ENCODE measurements around the gene MDM2. TPM values are rescaled to one million over a fixed set of nuclear protein-coding genes. Genes with fewer than 3 reads are reported as not detected.

Gene MDM2
- total and polyA plus RNA-seq, 2 experiments from 2014 or later, result 23.7 to 70.3 TPM

GRCh38 chr12:68880660-68881325 is 72.8 kb downstream of the MDM2 start:
- no peak for TF ChIP-seq CTCF (IDR thresholded peaks at IDR 0.05; ENCODE audit: low read depth, low read length)
- no peak overlapping the region for H3K27ac ChIP-seq
- H3K4me1 ChIP-seq (ENCODE audit: low read depth), result no peaks in the 10 kb centered on the region
- H3K36me3 ChIP-seq, result no peaks in the 10 kb centered on the region
- DNase-seq (ENCODE audit: low read depth in 1 of 2, low spot score in 1 of 2), result no peak
- H3K4me3 ChIP-seq, result no peak overlapping the region
- H3K9me3 ChIP-seq (ENCODE audit: low read depth), result no peaks in the 10 kb centered on the region
- no peaks in the 10 kb centered on the region for H3K27me3 ChIP-seq

GRCh38 chr12:68882251-68882964 is 74.4 kb downstream of the MDM2 start:
- H3K4me3 ChIP-seq, result no peak overlapping the region
- DNase-seq (ENCODE audit: low read depth in 1 of 2, low spot score in 1 of 2), result no peak
- TF ChIP-seq CTCF (IDR thresholded peaks at IDR 0.05; ENCODE audit: low read depth, low read length), result no peak
- no peak overlapping the region for H3K27ac ChIP-seq
- H3K36me3 ChIP-seq, result no peaks in the 10 kb centered on the region
- H3K4me1 ChIP-seq (ENCODE audit: low read depth), result no peaks in the 10 kb centered on the region
- H3K9me3 ChIP-seq (ENCODE audit: low read depth), result no peaks in the 10 kb centered on the region
- no peaks in the 10 kb centered on the region for H3K27me3 ChIP-seq

GRCh38 chr12:68883151-68883550 is 75.2 kb downstream of the MDM2 start:
- Histone ChIP-seq H3K36me3 (no peaks in the 10 kb centered on the region), H3K9me3 (ENCODE audit: low read depth) (no peaks in the 10 kb centered on the region), H3K4me1 (ENCODE audit: low read depth) (peaks cover 2% of the 10 kb centered on the region), H3K27ac (no peak overlapping the region), H3K27me3 (no peaks in the 10 kb centered on the region), H3K4me3 (no peak overlapping the region)
- no peak for TF ChIP-seq CTCF (IDR thresholded peaks at IDR 0.05; ENCODE audit: low read depth, low read length)
- no peak for DNase-seq (ENCODE audit: low read depth in 1 of 2, low spot score in 1 of 2)

- Histone ChIP-seq H3K36me3 (no peaks in the 10 kb centered on the region), H3K27ac (no peak overlapping the region), H3K27me3 (no peaks in the 10 kb centered on the region), H3K4me3 (no peak overlapping the region), H3K9me3 (ENCODE audit: low read depth) (no peaks in the 10 kb centered on the region), H3K4me1 (ENCODE audit: low read depth) (peaks cover 10% of the 10 kb centered on the region)
- TF ChIP-seq CTCF (IDR thresholded peaks at IDR 0.05; ENCODE audit: low read depth, low read length), result no peak
- no peak for DNase-seq (ENCODE audit: low read depth in 1 of 2, low spot score in 1 of 2)
Observed at GRCh38 chr12:68884251-68884650, 76.3 kb downstream of the MDM2 start.

GRCh38 chr12:68885381-68885780 is 77.4 kb downstream of the MDM2 start:
- H3K9me3 ChIP-seq (ENCODE audit: low read depth), result no peaks in the 10 kb centered on the region
- H3K36me3 ChIP-seq, result no peaks in the 10 kb centered on the region
- H3K4me3 ChIP-seq, result no peak overlapping the region
- no peak for TF ChIP-seq CTCF (IDR thresholded peaks at IDR 0.05; ENCODE audit: low read depth, low read length)
- no peak for DNase-seq (ENCODE audit: low read depth in 1 of 2, low spot score in 1 of 2)
- no peaks in the 10 kb centered on the region for H3K27me3 ChIP-seq
- no peak overlapping the region for H3K27ac ChIP-seq
- H3K4me1 ChIP-seq (ENCODE audit: low read depth), result peaks cover 10% of the 10 kb centered on the region
